IMR-90 (cell line): ENCODE data around the gene SLC39A11. TPM values are rescaled to one million over a fixed set of nuclear protein-coding genes. Genes with fewer than 3 reads are reported as not detected.

Experiments used
- ATAC-seq: fragments of 200-7000 bp; cut with Tn5 transposase; 2 replicates; pipeline ENCODE4 v1.9.1; 2020; ENCODE audit warnings: low read depth, mild to moderate bottlenecking, moderate library complexity
- BruUV-seq: library from RNA; stranded (reverse); fragments of 400-500 nt; replicated peaks from 2 replicates; lab custom pipeline; 2021; lab: Mats Ljungman, UMichigan
- CTCF ChIA-PET: fragments of 300-600 bp; formaldehyde crosslinking; extraction: SDS; loops from one replicate; lab custom pipeline; 2021; ENCODE audit warnings: antibody characterized with exemption; lab: Yijun Ruan, JAX
- POLR2A ChIA-PET: fragments of 300-600 bp; sonication (Branson Sonifier 250); formaldehyde crosslinking; loops from one replicate; lab custom pipeline; 2022; ENCODE audit warnings: antibody characterized with exemption; ENCODE audit not compliant: unreplicated experiment; lab: Charles Lee
- DNase-seq: peaks from one replicate; pipeline ENCODE4 v3.0.0; 2013
- H2AFZ ChIP-seq: replicated peaks from 2 replicates; pipeline ENCODE3; 2013; ENCODE audit warnings: low read length, mild to moderate bottlenecking; ENCODE audit not compliant: poor library complexity
- H2AK5ac ChIP-seq: 2 replicates; pipeline ENCODE4 v1.6.1; 2013; ENCODE audit warnings: low read depth, low read length, inconsistent platforms
- H2AK9ac ChIP-seq: replicated peaks from 2 replicates; pipeline ENCODE3; 2013; ENCODE audit warnings: mild to moderate bottlenecking, low read depth, low read length, moderate library complexity; ENCODE audit not compliant: poor library complexity
- H2BK120ac ChIP-seq: 2 replicates; pipeline ENCODE4 v1.6.1; 2013; ENCODE audit warnings: low read depth, low read length, inconsistent platforms
- H2BK15ac ChIP-seq: 3 replicates; pipeline ENCODE4 v1.6.1; 2013; ENCODE audit warnings: low read depth, low read length, inconsistent platforms
- H2BK20ac ChIP-seq: 2 replicates; pipeline ENCODE4 v1.6.1; 2013; ENCODE audit warnings: low read depth, mild to moderate bottlenecking, inconsistent platforms, low read length, moderate library complexity
- H2BK5ac ChIP-seq: 2 replicates; pipeline ENCODE4 v1.6.1; 2013; ENCODE audit warnings: mild to moderate bottlenecking, low read depth, low read length, inconsistent platforms; ENCODE audit not compliant: poor library complexity, severe bottlenecking
- H3K14ac ChIP-seq: replicated peaks from 2 replicates; pipeline ENCODE4 v1.6.1; 2013; ENCODE audit warnings: low read depth, low read length, inconsistent platforms
- H3K18ac ChIP-seq: 2 replicates; pipeline ENCODE4 v1.6.1; 2013; ENCODE audit warnings: low read depth, low read length, control low read depth
- H3K23ac ChIP-seq: 2 replicates; pipeline ENCODE4 v1.6.1; 2013; ENCODE audit warnings: low read depth, low read length, inconsistent platforms
- H3K27ac ChIP-seq: 2 replicates; pipeline ENCODE4 v1.5.1; 2013; ENCODE audit warnings: mild to moderate bottlenecking, control low read depth, low read length; ENCODE audit not compliant: insufficient read depth
- H3K27me3 ChIP-seq: 2 replicates; pipeline ENCODE4 v1.6.1; 2013; ENCODE audit warnings: low read length; ENCODE audit not compliant: control insufficient read depth, insufficient read depth
- H3K36me3 ChIP-seq: 2 replicates; pipeline ENCODE4 v1.6.1; 2013; ENCODE audit warnings: low read length, mixed read lengths; ENCODE audit not compliant: control insufficient read depth, insufficient read depth
- H3K4ac ChIP-seq: 2 replicates; pipeline ENCODE4 v1.6.1; 2013; ENCODE audit warnings: low read depth, low read length, inconsistent platforms
- H3K4me1 ChIP-seq: 2 replicates; pipeline ENCODE4 v1.6.1; 2013; ENCODE audit warnings: low read length, mixed read lengths; ENCODE audit not compliant: control insufficient read depth, insufficient read depth
- H3K4me2 ChIP-seq: 2 replicates; pipeline ENCODE4 v1.6.1; 2013; ENCODE audit warnings: low read depth, mild to moderate bottlenecking, control low read depth, low read length, moderate library complexity
- H3K4me3 ChIP-seq: 2 replicates; pipeline ENCODE4 v1.5.1; 2013; ENCODE audit warnings: low read depth, mild to moderate bottlenecking, control low read depth, low read length, moderate library complexity; ENCODE audit not compliant: insufficient read depth
- H3K56ac ChIP-seq: 2 replicates; pipeline ENCODE4 v1.6.1; 2013; ENCODE audit warnings: low read length, inconsistent platforms; ENCODE audit not compliant: insufficient read depth; ENCODE audit errors: extremely low read depth
- H3K79me1 ChIP-seq, 2 experiments: 2 replicates each; pipeline ENCODE4 v1.6.1; 2013; ENCODE audit warnings: low read length in 2 of 2, inconsistent platforms in 1 of 2, low read depth in 1 of 2
- H3K9ac ChIP-seq: 2 replicates; pipeline ENCODE4 v1.6.1; 2013; ENCODE audit warnings: low read depth, low read length, control low read depth
- H3K9me1 ChIP-seq: 2 replicates; pipeline ENCODE4 v1.6.1; 2013; ENCODE audit warnings: low read length, inconsistent platforms; ENCODE audit not compliant: insufficient read depth
- H3K9me3 ChIP-seq: 2 replicates; pipeline ENCODE4 v1.6.1; 2013; ENCODE audit warnings: low read length; ENCODE audit not compliant: control insufficient read depth, insufficient read depth
- H4K20me1 ChIP-seq: 2 replicates; pipeline ENCODE4 v1.6.1; 2013; ENCODE audit warnings: low read length, inconsistent platforms; ENCODE audit not compliant: insufficient read depth
- H4K5ac ChIP-seq: 2 replicates; pipeline ENCODE4 v1.6.1; 2013; ENCODE audit warnings: mild to moderate bottlenecking, low read depth, low read length, control low read depth
- H4K8ac ChIP-seq, 2 experiments: 2 replicates each; pipeline ENCODE4 v1.6.1; 2013; ENCODE audit warnings: low read depth in 2 of 2, low read length in 2 of 2, control low read depth in 1 of 2, inconsistent platforms in 1 of 2
- H4K91ac ChIP-seq: 2 replicates; pipeline ENCODE4 v1.6.1; 2013; ENCODE audit warnings: low read depth, low read length, inconsistent platforms; ENCODE audit not compliant: insufficient read depth
- BHLHE40 ChIP-seq: fragments of 150-350 bp; IDR thresholded peaks from 2 replicates; pipeline ENCODE4 v1.6.1; 2016; ENCODE audit warnings: mild to moderate bottlenecking, low read depth, low read length
- CEBPB ChIP-seq: IDR thresholded peaks from 2 replicates; pipeline ENCODE4 v1.6.1; 2012; ENCODE audit warnings: low read depth, low read length, improper control_type of control experiment
- CHD1 ChIP-seq: IDR thresholded peaks from 2 replicates; pipeline ENCODE4 v1.6.1; 2012; ENCODE audit warnings: low read depth, low read length, improper control_type of control experiment
- CTCF ChIP-seq: conservative IDR thresholded peaks from 2 replicates; pipeline ENCODE4 v1.5.1; 2012; ENCODE audit warnings: mild to moderate bottlenecking, low read depth, low read length, improper control_type of control experiment
- ELK1 ChIP-seq: fragments of 150-350 bp; IDR thresholded peaks from 2 replicates; pipeline ENCODE4 v1.6.1; 2016; ENCODE audit warnings: low read depth, mild to moderate bottlenecking, low read length, moderate library complexity, borderline replicate concordance
- FOS ChIP-seq: fragments of 150-350 bp; IDR thresholded peaks from 2 replicates; pipeline ENCODE4 v1.6.1; 2016; ENCODE audit warnings: low read depth, low read length
- MAFK ChIP-seq: IDR thresholded peaks from 2 replicates; pipeline ENCODE4 v1.6.1; 2012; ENCODE audit warnings: low read depth, low read length, improper control_type of control experiment
- MAZ ChIP-seq: IDR thresholded peaks from 2 replicates; pipeline ENCODE4 v1.6.1; 2012; ENCODE audit warnings: low read depth, mild to moderate bottlenecking, low read length, improper control_type of control experiment, moderate library complexity, borderline replicate concordance
- MXI1 ChIP-seq: IDR thresholded peaks from 2 replicates; pipeline ENCODE4 v1.6.1; 2012; ENCODE audit warnings: low read depth, mild to moderate bottlenecking, low read length, moderate library complexity, borderline replicate concordance
- NFE2L2 ChIP-seq: fragments of 150-350 bp; IDR thresholded peaks from 2 replicates; pipeline ENCODE4 v1.6.1; 2016; ENCODE audit warnings: low read depth, mild to moderate bottlenecking, low read length
- POLR2A ChIP-seq: IDR thresholded peaks from 2 replicates; pipeline ENCODE4 v1.6.1; 2012; ENCODE audit warnings: mild to moderate bottlenecking, low read depth, low read length
- RAD21 ChIP-seq: IDR thresholded peaks from 2 replicates; pipeline ENCODE4 v1.6.1; 2012; ENCODE audit warnings: low read length, improper control_type of control experiment
- RCOR1 ChIP-seq: IDR thresholded peaks from 2 replicates; pipeline ENCODE4 v1.6.1; 2012; ENCODE audit warnings: mild to moderate bottlenecking, low read length, improper control_type of control experiment; ENCODE audit not compliant: insufficient replicate concordance
- SMC3 ChIP-seq: fragments of 150-350 bp; IDR thresholded peaks from 2 replicates; pipeline ENCODE4 v1.6.1; 2016; ENCODE audit warnings: low read depth, mild to moderate bottlenecking, antibody characterized with exemption, low read length, moderate library complexity
- USF2 ChIP-seq: fragments of 150-350 bp; IDR thresholded peaks from 2 replicates; pipeline ENCODE4 v1.6.1; 2017; ENCODE audit warnings: mild to moderate bottlenecking, antibody characterized with exemption, low read length, low read depth
- WGBS, 2 experiments: methylation state at CpG; one replicate each; pipeline versions ENCODE4 v1.1.5 to v1.1.7; 2013; ENCODE audit warnings: missing lambda C conversion rate in 2 of 2; ENCODE audit not compliant: insufficient read length in 1 of 2; ENCODE audit errors: extremely low coverage in 2 of 2; 5-methylcytosine and 5-hydroxymethylcytosine counted together
- dilution Hi-C: fragments of 300-500 bp; cut with HindIII; formaldehyde crosslinking; loops from one replicate; pipeline ENCODE4 v1.14.3; 2018; ENCODE audit warnings: low sequenced_read_pairs; ENCODE audit not compliant: unreplicated experiment
- in situ Hi-C: fragments of 300-500 bp; cut with MboI; formaldehyde crosslinking; loops from 3 replicates; pipeline ENCODE4 v1.14.3; 2019; ENCODE audit warnings: low sequenced_read_pairs, inconsistent platforms, mixed read lengths
- intact Hi-C: fragments of 100-400 bp; cut with micrococcal nuclease; formaldehyde crosslinking; loops from 2 replicates; pipeline ENCODE4 v1.10.0; 2022
- polyA plus RNA-seq, 3 experiments: library from polyadenylated mRNA; depleted of rRNA; stranded (reverse); fragments of >200 nt; gene quantifications; 2 replicates each; pipeline ENCODE4 v1.2.3, GENCODE V29; 2012; ENCODE audit warnings: low replicate concordance in 1 of 3
- total RNA-seq: library from RNA; depleted of rRNA; stranded (reverse); fragments of >200 nt; gene quantifications from 2 replicates; pipeline ENCODE4 v1.2.3, GENCODE V29; 2012

Gene SLC39A11
- total and polyA plus RNA-seq, 2 of the 4 experiments (the other 2 are of a cell fraction): 8.8 to 14.3 TPM

- peaks cover 5% of the 10 kb centered on the region; the same call in 1 of the 2 replicates for H3K9me3 ChIP-seq
- ChIA-PET POLR2A (no interaction called here), CTCF (interaction anchor here (0.6 kb wide), 1 partner anchor 33 kb away, joined by 3 read pairs; no protein-coding TSS in a partner anchor)
- no peak overlapping the region for H2BK15ac ChIP-seq
- no peak overlapping the region for H3K18ac ChIP-seq
- H3K27me3 ChIP-seq: no peaks in the 10 kb centered on the region
- no peak overlapping the region for H2AFZ ChIP-seq
- WGBS, 2 experiments: no CpG with 5 or more reads among the region's 5 CpGs
- no peak overlapping the region for H4K91ac ChIP-seq
- no peak overlapping the region for H2AK9ac ChIP-seq
- no peak overlapping the region for H3K4me2 ChIP-seq
- H3K14ac ChIP-seq: no peak overlapping the region
- H3K9ac ChIP-seq: no peak overlapping the region
- ATAC-seq (no peak), DNase-seq (no peak)
- H4K8ac ChIP-seq: no peak overlapping the region
- H3K4me1 ChIP-seq: no peaks in the 10 kb centered on the region; the same call in 1 of the 2 replicates
- H3K23ac ChIP-seq: no peak overlapping the region
- no peak overlapping the region for H3K4me3 ChIP-seq
- intact Hi-C loops (no loop called here), in situ Hi-C loops (no loop called here), dilution Hi-C loops (no loop called here)
- H3K56ac ChIP-seq: no peak overlapping the region
- H2AK5ac ChIP-seq: no peak overlapping the region
- H2BK5ac ChIP-seq: no peak overlapping the region
- no peak overlapping the region for H2BK120ac ChIP-seq
- BruUV-seq: no TSS peak
- no peaks in the 10 kb centered on the region; the same call in 1 of the 2 replicates for H3K36me3 ChIP-seq
- H3K4ac ChIP-seq: no peak overlapping the region
- H3K9me1 ChIP-seq: peaks cover 4% of the 10 kb centered on the region; the same call in 1 of the 2 replicates
- H3K27ac ChIP-seq: no peak overlapping the region
- no peak overlapping the region for H4K5ac ChIP-seq
- H4K20me1 ChIP-seq: peaks cover 4% of the 10 kb centered on the region; the same call in 1 of the 2 replicates
- H3K79me1 ChIP-seq: no peaks in the 10 kb centered on the region
- no peak overlapping the region for H2BK20ac ChIP-seq
- no peak for TF ChIP-seq RAD21
- no peak for TF ChIP-seq USF2
- TF ChIP-seq NFE2L2: no peak
- TF ChIP-seq RCOR1: no peak
- no peak for TF ChIP-seq BHLHE40
- TF ChIP-seq CHD1: no peak
- TF ChIP-seq CTCF: no peak
- no peak for TF ChIP-seq MXI1
- TF ChIP-seq MAZ: no peak
- no peak for TF ChIP-seq MAFK
- no peak for TF ChIP-seq ELK1
- no peak for TF ChIP-seq SMC3
- TF ChIP-seq FOS: no peak
- no peak for TF ChIP-seq POLR2A
- no peak for TF ChIP-seq CEBPB
Measured at GRCh38 chr17:72921347-72922054, 171.0 kb downstream of the SLC39A11 start.
